ENCODE measurements around the gene PROSER2. TPM values are rescaled to one million over a fixed set of nuclear protein-coding genes. Genes with fewer than 3 reads are reported as not detected.

Gene PROSER2
- total and polyA plus RNA-seq, 2 experiments from 2014 or later, result 0.65 to 1.2 TPM

GRCh38 chr10:11835704-11836103 lies 12.5 kb downstream of the PROSER2 start:
- no peak overlapping the region for H3K4me3 ChIP-seq
- H3K9me3 ChIP-seq (ENCODE audit: low read depth), result no peaks in the 10 kb centered on the region
- no peaks in the 10 kb centered on the region for H3K36me3 ChIP-seq (ENCODE audit: low read depth)
- 86% methylated on average over 8 of the region's 8 CpGs for WGBS, 2 experiments (ENCODE audit: low coverage in 1 of 2, low lambda C conversion rate in 2 of 2, missing lambda C conversion rate in 2 of 2)
- H2AFZ ChIP-seq, result no peak overlapping the region
- in situ Hi-C loops (cut with MboI), result no loop called here
- no peaks in the 10 kb centered on the region for H3K9me2 ChIP-seq (ENCODE audit: insufficient read depth)
- H3K27me3 ChIP-seq (replicated peaks; ENCODE audit: insufficient read depth), result peaks cover 9% of the 10 kb centered on the region; the same call in 1 of the 2 replicates
- DNase-seq, result no peak
- H3K4me1 ChIP-seq (ENCODE audit: insufficient read depth), result no peaks in the 10 kb centered on the region
- no peaks in the 10 kb centered on the region for H3K79me2 ChIP-seq (ENCODE audit: insufficient read depth)
- TF ChIP-seq EZH2phosphoT487 (IDR thresholded peaks at IDR 0.05; ENCODE audit: insufficient read depth, low read depth) (no peak), EZH2 (IDR thresholded peaks at IDR 0.05; ENCODE audit: insufficient read depth, poor library complexity, severe bottlenecking) (no peak)
- H4K20me1 ChIP-seq (ENCODE audit: insufficient read depth), result no peaks in the 10 kb centered on the region
- H3K4me2 ChIP-seq (ENCODE audit: unreplicated experiment), result no peak overlapping the region
- H3K27ac ChIP-seq, result no peak overlapping the region
- H3F3A ChIP-seq (ENCODE audit: insufficient read depth), result no peaks in the 10 kb centered on the region
- H3K9ac ChIP-seq, result no peak overlapping the region

DNA sequence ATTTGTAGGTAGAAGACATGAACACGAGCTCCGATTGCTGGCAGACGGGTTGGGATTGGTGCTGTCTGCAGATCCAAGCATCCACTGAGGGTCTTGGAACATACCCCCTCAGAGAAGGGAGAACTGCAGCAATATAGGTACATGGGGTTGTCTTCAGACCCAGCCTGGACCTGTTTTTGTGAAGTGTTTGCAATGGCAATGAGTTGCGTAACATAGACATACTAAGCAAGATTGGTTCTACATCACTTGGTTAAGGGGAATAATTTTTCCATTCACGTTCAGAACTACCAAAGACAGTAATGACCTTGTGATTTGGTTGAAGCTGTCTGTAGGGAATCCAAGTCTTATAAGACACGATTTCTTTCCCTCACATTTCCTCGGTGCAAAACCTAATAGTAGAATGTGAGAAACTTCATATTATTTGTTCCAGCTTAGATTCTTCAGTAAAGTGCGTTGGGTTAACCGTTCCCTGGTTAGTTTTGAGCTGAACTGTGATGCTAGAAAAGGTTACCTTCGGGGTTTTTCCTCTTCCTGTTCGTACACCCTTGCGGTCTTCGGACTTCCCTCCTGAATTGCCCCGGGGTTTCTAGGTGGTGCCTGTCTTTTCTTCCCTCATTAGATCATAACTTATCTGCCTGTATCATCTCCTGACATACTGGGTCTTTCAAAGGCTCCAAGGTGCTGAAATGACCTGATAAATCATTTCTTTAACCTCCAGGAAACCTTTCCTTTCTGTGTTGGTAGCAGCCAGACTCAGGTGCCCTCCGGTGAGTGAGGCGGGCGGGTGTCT lies 14.4 kb downstream of the PROSER2 start:
- Histone ChIP-seq H3K79me2 (ENCODE audit: insufficient read depth) (no peaks in the 10 kb centered on the region), H3K4me2 (ENCODE audit: unreplicated experiment) (no peak overlapping the region), H3K4me3 (no peak overlapping the region), H3K27me3 (replicated peaks; ENCODE audit: insufficient read depth) (no peaks in the 10 kb centered on the region), H3K9me2 (ENCODE audit: insufficient read depth) (no peaks in the 10 kb centered on the region), H3K27ac (no peak overlapping the region), H3K9me3 (ENCODE audit: low read depth) (no peaks in the 10 kb centered on the region), H3K36me3 (ENCODE audit: low read depth) (no peaks in the 10 kb centered on the region), H3F3A (ENCODE audit: insufficient read depth) (no peaks in the 10 kb centered on the region), H2AFZ (no peak overlapping the region), H3K4me1 (ENCODE audit: insufficient read depth) (no peaks in the 10 kb centered on the region), H4K20me1 (ENCODE audit: insufficient read depth) (no peaks in the 10 kb centered on the region), H3K9ac (no peak overlapping the region)
- in situ Hi-C loops (cut with MboI), result no loop called here
- 78 to 79% methylated on average over 17 of the region's 17 CpGs for WGBS, 2 experiments (ENCODE audit: low coverage in 1 of 2, low lambda C conversion rate in 2 of 2, missing lambda C conversion rate in 2 of 2)
- no peak for DNase-seq
- no peak for TF ChIP-seq EZH2phosphoT487 (IDR thresholded peaks at IDR 0.05; ENCODE audit: insufficient read depth, low read depth)
- no peak for TF ChIP-seq EZH2 (IDR thresholded peaks at IDR 0.05; ENCODE audit: insufficient read depth, poor library complexity, severe bottlenecking)

DNA sequence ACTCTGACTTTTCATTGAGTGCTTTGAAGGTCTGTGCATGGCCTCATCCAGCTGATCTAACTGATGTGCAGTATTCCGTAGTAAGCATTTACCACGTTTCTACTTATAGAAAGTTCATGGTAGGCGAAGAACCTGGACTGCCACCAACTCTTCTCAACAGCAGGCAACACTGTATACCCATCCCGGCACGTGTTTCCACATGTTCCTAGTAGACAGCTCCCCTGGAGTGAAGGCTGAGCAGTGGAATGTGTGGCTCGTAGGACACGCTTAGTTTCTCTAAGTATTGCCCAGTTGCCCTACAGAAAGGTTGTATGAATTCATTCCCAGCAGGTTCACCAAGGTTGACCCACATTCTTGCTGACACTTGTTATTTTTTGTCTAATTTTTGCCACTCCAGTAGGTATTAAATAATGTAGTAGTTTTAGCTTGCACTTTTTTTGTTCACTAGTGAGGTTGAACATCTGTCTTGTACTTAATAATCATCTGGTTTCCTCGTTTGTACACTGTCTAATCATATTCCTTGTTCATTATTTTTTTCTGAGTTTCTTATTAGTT lies 15.2 kb downstream of the PROSER2 start:
- Histone ChIP-seq H3K9ac (no peak overlapping the region), H4K20me1 (ENCODE audit: insufficient read depth) (no peaks in the 10 kb centered on the region), H3K79me2 (ENCODE audit: insufficient read depth) (no peaks in the 10 kb centered on the region), H3K4me3 (no peak overlapping the region), H3K4me1 (ENCODE audit: insufficient read depth) (no peaks in the 10 kb centered on the region), H3F3A (ENCODE audit: insufficient read depth) (no peaks in the 10 kb centered on the region), H3K4me2 (ENCODE audit: unreplicated experiment) (no peak overlapping the region), H3K9me3 (ENCODE audit: low read depth) (no peaks in the 10 kb centered on the region), H3K27me3 (replicated peaks; ENCODE audit: insufficient read depth) (no peaks in the 10 kb centered on the region), H3K9me2 (ENCODE audit: insufficient read depth) (no peaks in the 10 kb centered on the region), H3K27ac (no peak overlapping the region), H2AFZ (no peak overlapping the region), H3K36me3 (ENCODE audit: low read depth) (no peaks in the 10 kb centered on the region)
- in situ Hi-C loops (cut with MboI), result no loop called here
- 57 to 59% methylated on average over 8 of the region's 8 CpGs for WGBS, 2 experiments (ENCODE audit: low coverage in 1 of 2, low lambda C conversion rate in 2 of 2, missing lambda C conversion rate in 2 of 2)
- TF ChIP-seq EZH2 (IDR thresholded peaks at IDR 0.05; ENCODE audit: insufficient read depth, poor library complexity, severe bottlenecking) (no peak), EZH2phosphoT487 (IDR thresholded peaks at IDR 0.05; ENCODE audit: insufficient read depth, low read depth) (no peak)
- DNase-seq, result no peak

DNA sequence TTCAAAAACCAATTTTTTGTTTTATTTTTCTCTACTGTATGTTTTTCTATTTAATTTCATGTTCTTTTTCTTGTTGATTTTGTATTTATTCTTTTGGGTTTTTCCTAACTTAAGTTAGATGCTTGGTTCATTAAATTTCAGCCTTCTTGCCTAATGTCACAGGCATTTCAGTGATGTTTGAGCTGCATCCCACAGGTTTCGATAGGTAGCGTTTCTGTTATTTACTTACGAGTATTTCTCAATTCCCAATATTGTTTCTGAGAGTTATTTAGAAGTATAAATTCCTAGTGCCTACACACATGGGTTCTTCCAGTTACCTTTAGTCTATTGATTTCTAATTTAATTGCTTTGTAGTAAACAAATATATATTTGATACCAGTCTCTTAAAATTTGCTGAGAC lies 18.2 kb downstream of the PROSER2 start:
- no peak for DNase-seq
- Histone ChIP-seq H3K4me2 (ENCODE audit: unreplicated experiment) (no peak overlapping the region), H3K27ac (no peak overlapping the region), H3K4me3 (no peak overlapping the region), H2AFZ (no peak overlapping the region), H3F3A (ENCODE audit: insufficient read depth) (no peaks in the 10 kb centered on the region), H3K27me3 (replicated peaks; ENCODE audit: insufficient read depth) (no peaks in the 10 kb centered on the region), H3K79me2 (ENCODE audit: insufficient read depth) (no peaks in the 10 kb centered on the region), H3K9ac (no peak overlapping the region), H3K4me1 (ENCODE audit: insufficient read depth) (no peaks in the 10 kb centered on the region), H3K9me2 (ENCODE audit: insufficient read depth) (no peaks in the 10 kb centered on the region), H3K9me3 (ENCODE audit: low read depth) (no peaks in the 10 kb centered on the region), H3K36me3 (ENCODE audit: low read depth) (no peaks in the 10 kb centered on the region), H4K20me1 (ENCODE audit: insufficient read depth) (no peaks in the 10 kb centered on the region)
- TF ChIP-seq EZH2 (IDR thresholded peaks at IDR 0.05; ENCODE audit: insufficient read depth, poor library complexity, severe bottlenecking), result no peak
- no peak for TF ChIP-seq EZH2phosphoT487 (IDR thresholded peaks at IDR 0.05; ENCODE audit: insufficient read depth, low read depth)
- WGBS, 2 experiments (ENCODE audit: low coverage in 1 of 2, low lambda C conversion rate in 2 of 2, missing lambda C conversion rate in 2 of 2), result 92 to 98% methylated on average over 3 of the region's 3 CpGs
- in situ Hi-C loops (cut with MboI), result no loop called here

Data from GM23248 (cell line).